Measurements from ENCODE around the gene ENHO.
A peak's percentile ranks its signal among the peaks of the same experiment; 100 is the strongest.

The ENHO gene

GRCh38 chr9:34522971-34523797, at the start of gene ENHO:
Gene ENHO (minus strand): TSS chr9:34522990. CDS start chr9:34521695, 1,295 bp downstream.
- Histone ChIP-seq H3K4me3 (ENCODE audit: low read depth in 1 of 5, low read length in 5 of 5) (peak within 1 kb of the TSS; percentile 20 to 59 (median 55)), H3K27me3 (ENCODE audit: control insufficient read depth in 5 of 5, insufficient read depth in 4 of 5, low read length in 5 of 5) (peaks cover 0 to 5% (median 4%) of the 10 kb centered on the region in 5 donors), H3K27ac (ENCODE audit: low read depth, low read length) (no peak within 1 kb of the TSS), H3K9ac (ENCODE audit: low read length in 5 of 5) (peak within 1 kb of the TSS in 2 of 5 donors; percentile 53 to 59), H3K36me3 (ENCODE audit: control insufficient read depth in 5 of 5, insufficient read depth in 5 of 5, low read length in 5 of 5) (no peaks in the 10 kb centered on the region), H3K9me3 (ENCODE audit: control insufficient read depth in 5 of 5, low read length in 5 of 5) (no peaks in the 10 kb centered on the region), H3K4me1 (ENCODE audit: control insufficient read depth in 5 of 5, insufficient read depth in 5 of 5, low read length in 5 of 5) (peaks cover 2 to 24% (median 16%) of the 10 kb centered on the region in 5 donors)

- H3K9ac ChIP-seq (ENCODE audit: low read length in 5 of 5), result no peak overlapping the region
- H3K4me3 ChIP-seq (ENCODE audit: low read depth in 1 of 5, low read length in 5 of 5), result no peak overlapping the region
- no peaks in the 10 kb centered on the region for H3K9me3 ChIP-seq (ENCODE audit: control insufficient read depth in 5 of 5, low read length in 5 of 5)
- peaks cover 0 to 11% (median 5%) of the 10 kb centered on the region in 5 donors for H3K27me3 ChIP-seq (ENCODE audit: control insufficient read depth in 5 of 5, insufficient read depth in 4 of 5, low read length in 5 of 5)
- no peak overlapping the region for H3K27ac ChIP-seq (ENCODE audit: low read depth, low read length)
- peaks cover 0 to 19% (median 4%) of the 10 kb centered on the region in 5 donors for H3K4me1 ChIP-seq (ENCODE audit: control insufficient read depth in 5 of 5, insufficient read depth in 5 of 5, low read length in 5 of 5)
- peaks cover 0 to 28% (median 19%) of the 10 kb centered on the region in 5 donors for H3K36me3 ChIP-seq (ENCODE audit: control insufficient read depth in 5 of 5, insufficient read depth in 5 of 5, low read length in 5 of 5)
Measured at GRCh38 chr9:34572092-34572491, 49.3 kb upstream of the ENHO start.

GRCh38 chr9:34571481-34571810, 48.7 kb upstream of the ENHO start:
- H3K27me3 ChIP-seq (ENCODE audit: control insufficient read depth in 5 of 5, insufficient read depth in 4 of 5, low read length in 5 of 5), result peaks cover 0 to 8% (median 3%) of the 10 kb centered on the region in 5 donors
- no peak overlapping the region for H3K9ac ChIP-seq (ENCODE audit: low read length in 5 of 5)
- peaks cover 0 to 32% (median 18%) of the 10 kb centered on the region in 5 donors for H3K36me3 ChIP-seq (ENCODE audit: control insufficient read depth in 5 of 5, insufficient read depth in 5 of 5, low read length in 5 of 5)
- peaks cover 0 to 19% (median 4%) of the 10 kb centered on the region in 5 donors for H3K4me1 ChIP-seq (ENCODE audit: control insufficient read depth in 5 of 5, insufficient read depth in 5 of 5, low read length in 5 of 5)
- H3K9me3 ChIP-seq (ENCODE audit: control insufficient read depth in 5 of 5, low read length in 5 of 5), result no peaks in the 10 kb centered on the region
- H3K27ac ChIP-seq (ENCODE audit: low read depth, low read length), result no peak overlapping the region
- no peak overlapping the region for H3K4me3 ChIP-seq (ENCODE audit: low read depth in 1 of 5, low read length in 5 of 5)

- Histone ChIP-seq H3K27me3 (ENCODE audit: control insufficient read depth in 5 of 5, insufficient read depth in 4 of 5, low read length in 5 of 5) (peaks cover 0 to 4% (median 2%) of the 10 kb centered on the region in 5 donors), H3K27ac (ENCODE audit: low read depth, low read length) (no peak overlapping the region)
Measured at GRCh38 chr9:34570809-34571480, 48.2 kb upstream of the ENHO start.

GRCh38 chr9:34570376-34570775, 47.6 kb upstream of the ENHO start:
- Histone ChIP-seq H3K27ac (ENCODE audit: low read depth, low read length) (no peak overlapping the region), H3K4me1 (ENCODE audit: control insufficient read depth in 5 of 5, insufficient read depth in 5 of 5, low read length in 5 of 5) (peaks cover 0 to 19% (median 4%) of the 10 kb centered on the region in 5 donors), H3K27me3 (ENCODE audit: control insufficient read depth in 5 of 5, insufficient read depth in 4 of 5, low read length in 5 of 5) (peaks cover 0 to 3% (median 0%) of the 10 kb centered on the region in 5 donors), H3K36me3 (ENCODE audit: control insufficient read depth in 5 of 5, insufficient read depth in 5 of 5, low read length in 5 of 5) (peaks cover 0 to 33% (median 20%) of the 10 kb centered on the region in 5 donors), H3K4me3 (ENCODE audit: low read depth in 1 of 5, low read length in 5 of 5) (no peak overlapping the region), H3K9ac (ENCODE audit: low read length in 5 of 5) (no peak overlapping the region), H3K9me3 (ENCODE audit: control insufficient read depth in 5 of 5, low read length in 5 of 5) (no peaks in the 10 kb centered on the region)

More at GRCh38 chr9:34570809-34571480, 48.2 kb upstream of the ENHO start:
- peaks cover 0 to 31% (median 18%) of the 10 kb centered on the region in 5 donors for H3K36me3 ChIP-seq (ENCODE audit: control insufficient read depth in 5 of 5, insufficient read depth in 5 of 5, low read length in 5 of 5)
- no peak overlapping the region for H3K9ac ChIP-seq (ENCODE audit: low read length in 5 of 5)
- H3K4me1 ChIP-seq (ENCODE audit: control insufficient read depth in 5 of 5, insufficient read depth in 5 of 5, low read length in 5 of 5), result peaks cover 0 to 19% (median 4%) of the 10 kb centered on the region in 5 donors
- no peaks in the 10 kb centered on the region for H3K9me3 ChIP-seq (ENCODE audit: control insufficient read depth in 5 of 5, low read length in 5 of 5)
- H3K4me3 ChIP-seq (ENCODE audit: low read depth in 1 of 5, low read length in 5 of 5), result no peak overlapping the region

- Histone ChIP-seq H3K4me3 (ENCODE audit: low read depth in 1 of 5, low read length in 5 of 5) (no peak overlapping the region), H3K36me3 (ENCODE audit: control insufficient read depth in 5 of 5, insufficient read depth in 5 of 5, low read length in 5 of 5) (peaks cover 0 to 42% (median 28%) of the 10 kb centered on the region in 5 donors), H3K9ac (ENCODE audit: low read length in 5 of 5) (no peak overlapping the region), H3K4me1 (ENCODE audit: control insufficient read depth in 5 of 5, insufficient read depth in 5 of 5, low read length in 5 of 5) (peaks cover 0 to 19% (median 4%) of the 10 kb centered on the region in 5 donors), H3K9me3 (ENCODE audit: control insufficient read depth in 5 of 5, low read length in 5 of 5) (no peaks in the 10 kb centered on the region), H3K27ac (ENCODE audit: low read depth, low read length) (no peak overlapping the region), H3K27me3 (ENCODE audit: control insufficient read depth in 5 of 5, insufficient read depth in 4 of 5, low read length in 5 of 5) (peaks cover 0 to 3% (median 0%) of the 10 kb centered on the region in 5 donors)
Measured at GRCh38 chr9:34568774-34569173, 46.0 kb upstream of the ENHO start.

- no peak overlapping the region for H3K27ac ChIP-seq (ENCODE audit: low read depth, low read length)
Measured at GRCh38 chr9:34568133-34568532, 45.3 kb upstream of the ENHO start.

GRCh38 chr9:34566972-34567371, 44.2 kb upstream of the ENHO start:
- Histone ChIP-seq H3K4me3 (ENCODE audit: low read depth in 1 of 5, low read length in 5 of 5) (no peak overlapping the region), H3K4me1 (ENCODE audit: control insufficient read depth in 5 of 5, insufficient read depth in 5 of 5, low read length in 5 of 5) (peaks cover 0 to 19% (median 4%) of the 10 kb centered on the region in 5 donors), H3K27me3 (ENCODE audit: control insufficient read depth in 5 of 5, insufficient read depth in 4 of 5, low read length in 5 of 5) (peaks cover 0 to 2% (median 0%) of the 10 kb centered on the region in 5 donors), H3K36me3 (ENCODE audit: control insufficient read depth in 5 of 5, insufficient read depth in 5 of 5, low read length in 5 of 5) (peaks cover 0 to 50% (median 22%) of the 10 kb centered on the region in 5 donors), H3K27ac (ENCODE audit: low read depth, low read length) (no peak overlapping the region), H3K9ac (ENCODE audit: low read length in 5 of 5) (no peak overlapping the region), H3K9me3 (ENCODE audit: control insufficient read depth in 5 of 5, low read length in 5 of 5) (peaks cover 0 to 5% (median 0%) of the 10 kb centered on the region in 5 donors)

More at GRCh38 chr9:34568133-34568532, 45.3 kb upstream of the ENHO start:
- no peak overlapping the region for H3K4me3 ChIP-seq (ENCODE audit: low read depth in 1 of 5, low read length in 5 of 5)
- H3K9ac ChIP-seq (ENCODE audit: low read length in 5 of 5), result no peak overlapping the region
- H3K4me1 ChIP-seq (ENCODE audit: control insufficient read depth in 5 of 5, insufficient read depth in 5 of 5, low read length in 5 of 5), result peaks cover 0 to 19% (median 4%) of the 10 kb centered on the region in 5 donors
- no peaks in the 10 kb centered on the region for H3K9me3 ChIP-seq (ENCODE audit: control insufficient read depth in 5 of 5, low read length in 5 of 5)
- peaks cover 0 to 2% (median 0%) of the 10 kb centered on the region in 5 donors for H3K27me3 ChIP-seq (ENCODE audit: control insufficient read depth in 5 of 5, insufficient read depth in 4 of 5, low read length in 5 of 5)
- H3K36me3 ChIP-seq (ENCODE audit: control insufficient read depth in 5 of 5, insufficient read depth in 5 of 5, low read length in 5 of 5), result peaks cover 0 to 43% (median 26%) of the 10 kb centered on the region in 5 donors

- Histone ChIP-seq H3K4me3 (ENCODE audit: low read depth in 1 of 5, low read length in 5 of 5) (no peak overlapping the region), H3K27ac (ENCODE audit: low read depth, low read length) (no peak overlapping the region), H3K36me3 (ENCODE audit: control insufficient read depth in 5 of 5, insufficient read depth in 5 of 5, low read length in 5 of 5) (peaks cover 0 to 50% (median 22%) of the 10 kb centered on the region in 5 donors), H3K27me3 (ENCODE audit: control insufficient read depth in 5 of 5, insufficient read depth in 4 of 5, low read length in 5 of 5) (peaks cover 0 to 2% (median 0%) of the 10 kb centered on the region in 5 donors), H3K9ac (ENCODE audit: low read length in 5 of 5) (no peak overlapping the region), H3K4me1 (ENCODE audit: control insufficient read depth in 5 of 5, insufficient read depth in 5 of 5, low read length in 5 of 5) (peaks cover 0 to 12% (median 4%) of the 10 kb centered on the region in 5 donors), H3K9me3 (ENCODE audit: control insufficient read depth in 5 of 5, low read length in 5 of 5) (peaks cover 0 to 6% (median 0%) of the 10 kb centered on the region in 5 donors)
Measured at GRCh38 chr9:34566322-34566721, 43.5 kb upstream of the ENHO start.

Measured in subcutaneous abdominal adipose tissue (tissue), 5 donors.